NK-92 treated with Interleukin-12 subunit alpha and Interleukin-12 subunit beta, amount 100 ng/mL, for 24 hours (cell line): ENCODE results near the gene EFNB3.

Source experiments
- DNase-seq: peaks from one replicate; lab custom pipeline; 2025; lab: John Stamatoyannopoulos, UW

Gene EFNB3

DNA sequence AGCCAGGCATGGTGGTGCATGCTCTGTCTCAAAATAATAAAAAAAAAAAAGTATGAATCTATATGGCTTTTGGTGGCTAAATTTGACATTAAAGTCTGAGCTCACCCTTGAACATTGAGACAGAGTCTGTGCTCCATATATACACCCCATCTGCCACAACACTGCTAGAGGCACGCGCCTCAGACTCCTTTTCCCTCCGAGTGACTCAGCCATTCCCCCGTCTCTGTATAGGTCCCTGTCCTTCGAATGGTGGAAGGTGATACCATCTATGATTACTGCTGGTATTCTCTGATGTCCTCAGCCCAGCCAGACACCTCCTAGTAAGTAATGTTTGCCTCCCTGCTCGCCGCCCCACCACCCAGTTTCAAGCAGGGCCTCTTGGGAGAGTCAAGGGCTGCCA, 4.5 kb upstream of the EFNB3 start:
- DNase-seq, result no peak

DNA sequence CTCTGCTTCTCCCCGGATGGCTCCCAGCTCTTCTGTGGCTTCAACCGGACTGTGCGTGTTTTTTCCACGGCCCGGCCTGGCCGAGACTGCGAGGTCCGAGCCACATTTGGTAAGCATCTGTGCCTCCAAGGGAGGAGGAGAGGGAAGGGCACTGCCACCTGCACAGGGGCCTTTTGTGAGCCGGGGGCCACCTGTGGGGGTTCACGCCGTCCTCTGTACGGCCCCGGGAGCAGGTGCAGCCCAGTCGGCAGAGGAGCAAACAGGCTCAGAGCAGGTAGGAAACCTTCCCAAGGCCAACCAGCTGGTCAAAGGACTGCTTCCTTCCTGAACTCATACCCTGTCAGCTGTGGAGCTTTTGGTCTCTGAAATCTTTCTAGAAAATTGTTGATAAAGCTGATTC, 3.3 kb upstream of the EFNB3 start:
- no peak for DNase-seq

DNA sequence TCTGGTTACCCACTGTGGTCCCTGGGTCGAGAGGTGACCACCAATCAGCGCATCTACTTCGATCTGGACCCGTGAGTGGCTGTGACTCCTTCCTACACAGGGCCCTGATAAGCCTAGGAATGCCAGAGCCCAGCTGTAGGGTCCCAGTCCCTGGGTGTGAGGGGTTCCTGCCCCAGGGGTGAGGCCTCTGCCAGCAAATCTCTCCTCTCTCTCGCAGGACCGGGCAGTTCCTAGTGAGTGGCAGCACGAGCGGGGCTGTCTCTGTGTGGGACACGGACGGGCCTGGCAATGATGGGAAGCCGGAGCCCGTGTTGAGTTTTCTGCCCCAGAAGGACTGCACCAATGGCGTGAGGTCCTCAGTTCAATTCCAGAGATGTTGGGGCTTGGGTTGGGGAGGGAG, 2.2 kb upstream of the EFNB3 start:
- DNase-seq, result no peak

DNA sequence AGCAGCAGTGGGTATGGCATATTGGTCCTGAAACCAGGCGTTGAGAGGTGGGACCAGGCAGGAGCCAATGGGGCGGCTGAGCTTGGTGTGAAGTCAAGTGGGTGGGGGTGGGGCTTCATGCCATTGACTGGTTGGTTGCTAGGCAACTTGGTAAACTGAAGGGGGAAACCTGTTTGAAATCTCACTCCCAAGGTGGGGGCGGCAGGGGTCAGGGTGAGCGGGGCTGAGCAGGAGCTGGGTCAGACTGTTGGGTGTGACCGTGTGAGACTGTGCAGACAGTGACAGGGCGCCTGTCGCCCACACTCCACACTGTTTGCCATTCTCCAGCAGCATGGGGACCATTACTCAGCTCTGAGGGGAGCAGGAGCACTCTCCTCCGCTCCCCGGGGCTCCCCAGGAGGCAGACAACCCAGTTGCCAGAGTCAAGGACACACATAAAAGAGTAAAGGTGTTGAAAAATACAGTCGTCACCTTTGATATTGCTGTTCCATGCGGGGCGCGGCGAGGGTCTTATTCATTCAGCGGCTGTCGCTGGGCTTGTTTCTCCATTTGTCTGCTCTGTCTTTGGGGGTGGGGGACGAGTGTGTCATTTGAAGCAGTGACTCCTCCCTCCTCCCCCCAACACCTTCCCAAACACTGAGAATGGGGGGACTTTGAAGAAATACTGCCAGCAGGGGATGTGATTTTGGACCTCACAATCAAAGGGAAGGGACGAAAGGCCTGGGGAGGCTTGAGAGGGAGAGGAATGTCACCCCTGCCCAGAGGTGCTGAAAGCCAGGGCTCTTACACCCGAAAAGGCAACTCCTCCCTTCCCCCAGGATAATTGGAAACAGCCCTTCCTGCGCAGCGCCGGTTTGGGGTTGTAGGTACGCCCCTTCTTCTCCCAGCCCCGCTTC, 1.2 kb upstream of the EFNB3 start:
- no peak for DNase-seq

DNA sequence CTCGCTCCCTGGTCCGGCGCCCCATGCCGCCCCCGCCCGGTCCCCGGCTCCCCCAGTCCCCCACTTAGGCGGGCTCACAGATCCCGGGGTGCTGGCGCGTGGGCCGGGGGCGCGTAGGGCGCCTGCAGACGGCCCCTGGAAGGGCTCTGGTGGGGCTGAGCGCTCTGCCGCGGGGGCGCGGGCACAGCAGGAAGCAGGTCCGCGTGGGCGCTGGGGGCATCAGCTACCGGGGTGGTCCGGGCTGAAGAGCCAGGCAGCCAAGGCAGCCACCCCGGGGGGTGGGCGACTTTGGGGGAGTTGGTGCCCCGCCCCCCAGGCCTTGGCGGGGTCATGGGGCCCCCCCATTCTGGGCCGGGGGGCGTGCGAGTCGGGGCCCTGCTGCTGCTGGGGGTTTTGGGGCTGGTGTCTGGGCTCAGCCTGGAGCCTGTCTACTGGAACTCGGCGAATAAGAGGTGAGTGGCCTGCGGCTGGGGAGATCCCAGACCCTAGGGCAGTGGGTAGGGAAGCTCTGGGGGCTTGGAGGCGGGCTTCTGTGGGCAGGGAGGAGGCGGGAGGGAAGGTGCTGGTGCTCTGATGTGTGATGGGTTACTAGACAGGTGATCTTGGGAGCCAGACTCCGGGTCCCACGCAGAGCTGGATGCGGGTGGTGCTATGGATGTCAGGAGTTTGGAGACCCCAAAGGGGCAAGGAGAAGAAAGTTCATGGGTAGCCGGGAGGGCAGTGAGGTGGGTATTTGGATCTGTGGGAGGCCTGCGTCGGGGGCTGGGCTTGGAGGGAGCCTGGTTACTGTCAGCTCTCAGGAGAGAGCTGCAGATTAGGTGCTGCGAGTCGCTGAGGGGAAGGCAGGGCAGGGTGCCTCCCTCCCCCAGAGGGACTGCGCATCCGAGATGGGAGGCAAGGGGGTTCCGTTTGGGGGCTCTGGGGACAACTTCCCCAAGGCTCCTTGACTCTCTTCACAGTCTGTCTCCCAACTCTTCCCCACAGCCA, 560 bp downstream of the EFNB3 start:
- no peak for DNase-seq

DNA sequence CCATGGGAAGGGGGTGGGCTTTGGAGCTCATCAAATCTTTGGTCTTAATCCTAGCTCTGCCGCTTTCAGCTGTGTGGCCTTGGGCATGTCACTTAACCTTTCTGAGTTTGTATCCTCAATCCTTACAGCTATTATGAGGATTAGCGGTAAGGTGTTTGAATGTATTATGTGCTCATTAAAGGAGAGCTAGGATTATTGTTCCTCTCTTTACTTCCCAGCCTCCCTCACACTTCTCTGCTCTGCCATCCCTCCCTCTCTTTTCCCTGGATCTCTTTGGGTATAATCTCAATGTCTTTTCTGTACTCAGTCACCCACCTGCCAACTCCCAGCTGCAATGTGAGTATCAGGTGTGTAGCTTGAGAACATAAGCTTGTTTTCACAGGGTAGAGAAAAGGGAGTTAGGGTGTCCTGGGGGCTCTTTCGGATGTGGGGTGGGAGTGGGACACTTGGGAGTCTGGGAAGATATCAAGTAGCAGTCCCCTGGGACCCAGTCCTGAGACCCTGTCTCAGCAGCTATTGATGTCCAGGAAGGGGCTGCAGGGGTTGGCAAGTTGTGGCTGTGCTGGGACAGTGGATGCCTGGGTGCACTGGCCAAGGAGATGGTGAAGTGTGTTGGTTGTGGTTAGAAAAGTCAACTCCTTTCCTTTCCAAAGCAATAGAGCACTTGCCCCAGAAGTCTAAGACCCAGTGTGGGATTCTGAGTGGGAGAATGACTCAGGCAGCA, 1.8 kb downstream of the EFNB3 start:
- DNase-seq, result no peak

DNA sequence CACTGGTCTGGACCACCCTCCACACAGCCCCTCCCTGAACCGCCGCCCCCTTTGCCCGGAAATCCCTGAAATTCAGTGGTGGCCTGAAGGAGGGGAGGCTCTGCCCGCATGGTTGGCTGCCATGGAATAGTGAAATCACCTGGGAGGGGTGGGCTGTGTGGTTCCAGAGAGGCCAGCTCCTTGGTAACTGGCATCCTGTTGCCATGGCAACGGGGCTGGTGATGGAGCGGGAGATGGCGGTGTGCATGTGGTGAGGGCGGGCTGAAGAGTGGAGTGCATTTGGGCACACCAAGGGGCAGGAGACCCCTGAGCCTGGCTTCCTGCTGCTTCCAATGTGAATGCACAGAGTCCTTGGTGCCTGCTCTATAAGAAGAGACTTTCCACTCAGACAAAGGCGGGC, 2.4 kb downstream of the EFNB3 start:
- no peak for DNase-seq

DNA sequence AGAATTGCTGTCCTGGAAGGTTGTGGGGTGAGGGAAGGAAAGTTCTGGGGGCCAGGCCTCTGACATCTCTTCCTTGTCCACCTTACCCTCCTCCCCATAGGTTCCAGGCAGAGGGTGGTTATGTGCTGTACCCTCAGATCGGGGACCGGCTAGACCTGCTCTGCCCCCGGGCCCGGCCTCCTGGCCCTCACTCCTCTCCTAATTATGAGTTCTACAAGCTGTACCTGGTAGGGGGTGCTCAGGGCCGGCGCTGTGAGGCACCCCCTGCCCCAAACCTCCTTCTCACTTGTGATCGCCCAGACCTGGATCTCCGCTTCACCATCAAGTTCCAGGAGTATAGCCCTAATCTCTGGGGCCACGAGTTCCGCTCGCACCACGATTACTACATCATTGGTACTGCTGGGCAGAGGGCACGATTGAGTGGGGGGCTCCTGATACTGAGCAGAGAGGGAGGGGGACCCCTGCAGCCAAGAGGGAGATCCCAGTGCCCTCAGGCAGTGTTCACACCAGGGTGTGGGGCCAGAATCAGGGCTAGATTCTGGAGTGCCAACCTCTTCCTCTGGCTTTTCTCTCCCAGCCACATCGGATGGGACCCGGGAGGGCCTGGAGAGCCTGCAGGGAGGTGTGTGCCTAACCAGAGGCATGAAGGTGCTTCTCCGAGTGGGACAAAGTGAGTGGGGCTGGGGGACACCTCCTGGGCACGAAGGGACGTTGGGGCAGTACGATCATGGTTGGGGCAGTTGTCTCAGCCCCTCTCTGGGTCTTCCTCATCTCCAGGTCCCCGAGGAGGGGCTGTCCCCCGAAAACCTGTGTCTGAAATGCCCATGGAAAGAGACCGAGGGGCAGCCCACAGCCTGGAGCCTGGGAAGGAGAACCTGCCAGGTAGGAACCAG, 3.1 kb downstream of the EFNB3 start:
- no peak for DNase-seq

DNA sequence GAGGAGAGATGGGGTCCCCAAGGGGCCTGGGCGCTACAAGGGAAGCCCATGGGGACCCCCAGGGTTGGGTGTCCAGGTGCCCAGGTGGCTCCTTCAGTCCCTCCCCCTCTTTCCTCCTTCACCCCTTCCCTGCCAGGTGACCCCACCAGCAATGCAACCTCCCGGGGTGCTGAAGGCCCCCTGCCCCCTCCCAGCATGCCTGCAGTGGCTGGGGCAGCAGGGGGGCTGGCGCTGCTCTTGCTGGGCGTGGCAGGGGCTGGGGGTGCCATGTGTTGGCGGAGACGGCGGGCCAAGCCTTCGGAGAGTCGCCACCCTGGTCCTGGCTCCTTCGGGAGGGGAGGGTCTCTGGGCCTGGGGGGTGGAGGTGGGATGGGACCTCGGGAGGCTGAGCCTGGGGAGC, 4.0 kb downstream of the EFNB3 start:
- no peak for DNase-seq

DNA sequence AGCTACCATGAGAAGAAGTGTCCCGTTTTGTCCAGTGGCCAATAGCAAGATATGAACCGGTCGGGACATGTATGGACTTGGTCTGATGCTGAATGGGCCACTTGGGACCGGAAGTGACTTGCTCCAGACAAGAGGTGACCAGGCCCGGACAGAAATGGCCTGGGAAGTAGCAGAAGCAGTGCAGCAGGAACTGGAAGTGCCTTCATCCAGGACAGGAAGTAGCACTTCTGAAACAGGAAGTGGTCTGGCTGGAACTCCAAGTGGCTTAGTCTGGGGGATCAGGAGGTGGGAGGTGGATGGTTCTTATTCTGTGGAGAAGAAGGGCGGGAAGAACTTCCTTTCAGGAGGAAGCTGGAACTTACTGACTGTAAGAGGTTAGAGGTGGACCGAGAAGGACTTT, 5.3 kb downstream of the EFNB3 start:
- DNase-seq, result no peak

DNA sequence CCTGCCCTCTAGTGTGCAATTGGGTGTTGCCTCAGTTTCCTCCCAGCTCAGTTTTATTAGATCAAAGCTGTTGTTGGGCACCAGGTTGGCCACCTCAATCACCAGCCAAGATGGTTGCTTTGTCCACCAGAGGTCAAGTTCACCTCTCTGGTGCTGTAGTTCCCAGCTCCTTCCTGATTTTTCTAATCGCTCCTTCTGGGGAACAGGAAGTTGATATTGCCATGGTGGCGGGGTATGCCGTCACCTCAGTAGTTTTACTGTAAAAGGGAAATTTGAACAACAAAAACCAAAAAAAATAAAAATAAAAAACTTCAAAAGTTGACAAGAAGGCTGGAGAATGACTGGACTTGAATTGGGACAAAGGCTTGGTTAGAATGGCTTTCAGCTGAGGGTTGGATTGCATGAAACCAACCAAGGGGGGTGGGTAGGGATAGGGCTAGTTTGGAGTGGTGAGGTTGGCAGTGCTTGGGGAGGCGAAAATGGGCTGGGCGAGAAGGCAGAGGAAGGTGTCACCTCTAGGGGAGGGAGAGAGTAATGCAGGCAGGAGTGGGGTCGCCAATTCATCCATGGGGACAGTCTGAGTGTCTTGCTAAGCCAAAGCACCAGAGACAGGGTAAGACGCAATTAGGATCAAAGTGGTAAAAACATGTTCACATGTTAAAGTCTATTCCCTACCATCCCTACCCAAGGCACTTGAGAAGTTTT, 6.2 kb downstream of the EFNB3 start:
- no peak for DNase-seq

DNA sequence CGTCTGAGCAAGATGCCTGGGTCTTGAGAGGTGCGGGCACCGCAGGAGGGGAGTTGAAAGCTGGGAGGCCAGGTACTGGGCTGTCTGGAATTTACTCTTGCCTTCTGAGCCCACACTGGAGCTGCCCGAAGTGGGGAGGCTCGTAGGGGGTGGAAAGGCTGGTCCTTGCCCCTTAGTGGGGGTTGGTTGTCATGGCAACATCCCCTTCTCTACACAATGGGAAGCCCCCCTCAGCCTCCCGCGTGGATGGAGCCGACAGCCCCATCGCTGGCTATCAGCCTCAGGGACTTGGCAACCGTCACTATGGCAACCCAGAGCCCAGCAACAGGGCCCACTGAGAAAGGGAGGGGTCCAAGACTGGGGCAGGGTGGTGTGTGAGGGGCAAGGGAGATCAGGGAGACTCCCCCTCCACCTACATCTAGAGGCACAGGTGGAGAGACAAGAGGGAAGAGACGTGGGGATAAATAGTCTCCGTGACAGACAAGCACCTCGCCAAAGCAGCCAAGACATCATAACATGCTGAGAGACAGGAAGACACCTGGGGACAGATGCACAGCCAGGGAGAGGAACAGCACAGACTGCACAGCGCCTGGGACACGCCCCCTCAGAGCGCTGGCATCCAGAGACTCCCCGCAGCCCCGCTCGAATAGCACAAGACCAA, 7.2 kb downstream of the EFNB3 start:
- DNase-seq, result no peak

DNA sequence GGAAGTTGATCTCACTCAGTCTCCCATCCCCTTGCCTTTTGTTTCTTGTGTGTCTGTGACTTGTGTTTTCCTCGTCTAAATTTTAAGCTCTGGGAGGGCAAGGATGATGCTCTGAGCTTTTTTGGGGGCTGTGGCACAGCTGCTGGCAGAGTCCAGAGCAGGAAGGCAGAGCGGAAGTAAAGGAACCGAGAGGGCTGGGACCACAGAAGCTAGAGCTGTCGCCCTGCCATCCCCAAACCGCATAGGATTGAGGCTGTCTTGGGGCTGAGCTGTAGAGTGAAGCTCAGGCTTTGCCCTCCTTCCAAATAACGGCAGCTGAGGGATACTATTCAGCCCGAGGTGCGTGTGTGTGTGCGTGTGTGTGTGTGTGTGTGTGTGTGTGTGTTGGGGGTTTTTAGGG, 8.8 kb downstream of the EFNB3 start:
- DNase-seq, result no peak

DNA sequence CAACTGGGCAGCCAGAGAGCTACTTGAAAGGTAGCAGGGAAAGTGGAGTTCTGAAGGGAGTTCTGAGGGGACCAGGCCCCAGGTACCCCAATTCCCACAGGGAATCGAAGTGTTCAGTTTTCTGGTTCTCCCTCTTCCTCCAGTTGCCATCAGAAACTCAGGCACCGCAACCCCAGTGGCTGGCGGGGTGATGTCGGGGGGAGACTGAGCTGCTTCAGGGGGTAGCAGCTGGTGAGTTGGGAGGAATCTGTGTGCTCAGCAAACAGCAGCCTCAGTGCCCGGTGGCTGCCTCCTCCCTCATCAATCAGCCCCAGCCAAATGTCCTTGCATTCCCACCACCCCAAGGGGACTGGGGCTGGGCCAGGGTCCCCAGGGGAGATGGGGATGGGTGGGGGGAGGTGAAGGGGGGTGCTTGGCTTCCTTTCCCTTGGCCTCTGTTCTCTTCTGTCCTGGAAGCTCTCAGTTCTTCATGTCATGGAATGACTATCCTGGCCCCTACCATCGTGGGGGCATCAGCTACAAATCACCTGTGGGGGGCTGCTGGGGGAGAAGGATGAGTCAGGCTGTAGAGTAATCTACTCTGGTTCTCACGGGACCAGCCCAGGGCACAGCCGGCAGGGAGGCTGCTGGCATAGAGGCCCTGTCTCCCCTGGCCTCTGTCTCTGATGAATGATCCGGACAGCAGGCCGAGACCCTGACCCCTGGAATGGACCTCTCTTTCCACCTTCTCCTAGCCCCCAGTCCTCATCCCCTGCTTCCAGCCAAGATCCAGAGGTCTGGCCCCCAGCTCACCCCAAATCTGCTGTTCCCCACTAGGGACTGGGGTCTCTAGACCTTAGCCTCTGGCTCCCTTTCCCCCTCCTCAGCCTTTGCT, 10.0 kb downstream of the EFNB3 start:
- no peak for DNase-seq

DNA sequence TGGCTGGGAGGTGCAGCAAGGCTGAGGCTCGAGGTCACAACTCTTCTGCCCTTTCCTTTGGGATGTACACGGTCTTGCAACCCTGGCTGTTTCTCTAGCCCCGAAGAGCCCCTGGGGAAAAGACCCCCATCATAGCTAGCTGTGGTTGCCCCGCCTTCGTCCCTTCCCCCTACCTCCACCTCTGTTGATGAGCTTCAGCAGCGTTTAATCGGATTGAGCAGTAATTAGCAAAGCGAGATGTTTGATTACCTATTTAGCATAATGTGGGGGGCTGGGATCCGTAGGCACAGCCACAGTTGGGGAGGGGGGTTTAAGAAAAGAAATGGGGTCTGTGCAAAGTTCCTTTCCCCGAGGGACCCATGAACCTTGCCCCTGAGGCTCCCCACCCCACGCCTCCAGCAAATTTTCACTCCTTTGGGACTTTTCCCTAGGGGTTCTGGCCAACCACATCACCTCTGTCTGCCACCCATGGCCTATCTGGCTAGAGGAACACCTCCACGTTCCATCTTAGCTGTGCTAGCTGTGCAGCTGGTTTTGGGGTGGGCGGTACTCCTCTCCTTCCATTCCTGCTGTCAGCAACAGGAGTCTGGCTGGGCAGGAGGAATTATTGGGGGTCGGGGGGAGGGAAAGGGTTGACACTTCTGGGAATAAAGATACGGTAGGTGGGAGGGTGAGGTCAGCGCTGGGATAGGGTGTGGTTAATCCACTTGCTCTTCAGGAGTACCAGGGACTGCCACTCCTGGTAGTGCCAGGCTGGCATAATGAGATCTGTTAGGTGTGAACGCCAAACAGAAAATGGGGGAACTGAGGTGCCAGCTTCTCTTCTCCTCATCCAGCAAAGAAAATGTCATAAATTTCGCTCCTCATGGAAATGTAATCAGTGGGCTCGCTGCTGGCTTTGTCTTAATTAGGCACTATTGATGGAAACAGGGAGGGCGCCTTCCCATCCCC, 11.2 kb downstream of the EFNB3 start:
- DNase-seq, result no peak

DNA sequence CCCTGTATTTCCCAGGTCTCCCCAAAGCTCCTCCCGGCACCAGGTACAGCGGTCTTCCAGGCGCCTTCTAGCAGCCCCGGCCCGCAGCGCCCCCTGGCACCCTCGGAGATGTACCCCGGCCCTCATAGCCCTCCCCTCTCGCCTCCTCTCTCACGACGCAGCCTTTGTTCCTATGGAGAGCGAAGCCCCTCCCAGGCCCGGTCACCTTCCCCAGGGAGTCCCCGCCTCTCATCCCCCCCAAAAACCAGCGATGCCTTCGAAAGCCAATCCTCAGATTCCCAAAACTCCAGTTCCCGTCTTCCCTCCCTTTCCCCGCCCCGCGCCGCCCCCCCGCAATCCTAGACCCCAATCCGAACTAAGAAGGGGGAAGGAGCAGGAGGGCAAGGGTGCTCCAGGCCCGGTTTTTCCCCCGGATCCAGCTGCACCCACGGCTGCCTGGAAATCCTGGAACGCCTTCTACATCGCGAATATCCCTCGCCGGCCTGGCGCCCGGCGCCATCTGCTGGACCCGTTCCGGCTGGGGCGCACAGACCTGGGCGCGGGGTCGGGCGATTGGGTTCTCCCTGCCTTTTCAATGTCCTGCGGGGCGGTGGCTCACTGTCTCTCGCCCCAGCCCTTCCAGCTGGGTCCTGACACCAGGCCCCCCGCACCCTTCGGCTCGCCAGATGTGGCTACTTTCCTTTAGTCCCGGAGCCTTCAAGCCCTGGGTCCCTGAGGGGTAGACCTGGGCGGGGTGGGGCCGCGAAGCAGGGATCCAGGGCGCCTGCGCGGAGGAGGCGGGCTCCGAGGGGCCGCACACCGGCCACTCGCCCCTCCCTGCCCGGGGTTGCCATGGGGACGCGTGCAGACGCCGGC, 12.1 kb downstream of the EFNB3 start, which contains the start of gene DNAH2:
TSS of gene DNAH2 (plus strand) at position 844 of the 855 bp plus-strand sequence. CDS start 1,991 bp downstream, outside the sequence.
- no peak for DNase-seq
